Calu3 (cell line): ENCODE measurements around the gene GJA5. TPM values are rescaled to one million over a fixed set of nuclear protein-coding genes. Genes with fewer than 3 reads are reported as not detected.
A peak's percentile ranks its signal among the peaks of the same experiment; 100 is the strongest.

Experiments used
- BruUV-seq: library from RNA; stranded (reverse); fragments of 400-500 nt; replicated peaks from 2 replicates; lab custom pipeline; 2021; lab: Mats Ljungman, UMichigan
- CTCF ChIA-PET: fragments of 300-600 bp; sonication (Branson Sonifier 250); formaldehyde crosslinking; loops from one replicate; lab custom pipeline; 2022; ENCODE audit warnings: antibody characterized with exemption; lab: Charles Lee
- DNase-seq: peaks from one replicate; pipeline ENCODE4 v3.0.0; 2022
- H3K27ac Mint-ChIP-seq: one replicate; pipeline ENCODE4 v1.8.0; 2022; ENCODE audit warnings: mixed read lengths; ENCODE audit not compliant: unreplicated experiment
- H3K27me3 Mint-ChIP-seq: one replicate; pipeline ENCODE4 v1.8.0; 2022; ENCODE audit warnings: mixed read lengths; ENCODE audit not compliant: unreplicated experiment
- H3K36me3 Mint-ChIP-seq: one replicate; pipeline ENCODE4 v1.8.0; 2022; ENCODE audit warnings: mild to moderate bottlenecking, moderate library complexity, mixed read lengths; ENCODE audit not compliant: insufficient read depth, unreplicated experiment
- H3K4me1 Mint-ChIP-seq: one replicate; pipeline ENCODE4 v1.8.0; 2022; ENCODE audit warnings: mild to moderate bottlenecking, low read depth, mixed read lengths; ENCODE audit not compliant: unreplicated experiment
- H3K4me3 Mint-ChIP-seq: one replicate; pipeline ENCODE4 v1.8.0; 2022; ENCODE audit warnings: mild to moderate bottlenecking, low read depth, moderate library complexity, mixed read lengths; ENCODE audit not compliant: unreplicated experiment
- H3K9me3 Mint-ChIP-seq: one replicate; pipeline ENCODE4 v1.8.0; 2022; ENCODE audit warnings: low read depth, mixed read lengths; ENCODE audit not compliant: unreplicated experiment
- intact Hi-C: fragments of 100-400 bp; cut with micrococcal nuclease; formaldehyde crosslinking; loops from one replicate; pipeline ENCODE4 v1.10.0; 2022; ENCODE audit not compliant: unreplicated experiment
- total RNA-seq: library from RNA; stranded (reverse); gene quantifications from 2 replicates; pipeline ENCODE4 v1.2.3, GENCODE V29; 2022
- TF ChIP-seq, protein P1 (sequence below): fragments of 200-600 bp; IDR thresholded peaks from one replicate; pipeline ENCODE4 v1.8.0; 2022; ENCODE audit warnings: antibody characterized with exemption; ENCODE audit not compliant: unreplicated experiment

The GJA5 gene
- total RNA-seq, 1 experiment from 2014 or later = not detected

DNA sequence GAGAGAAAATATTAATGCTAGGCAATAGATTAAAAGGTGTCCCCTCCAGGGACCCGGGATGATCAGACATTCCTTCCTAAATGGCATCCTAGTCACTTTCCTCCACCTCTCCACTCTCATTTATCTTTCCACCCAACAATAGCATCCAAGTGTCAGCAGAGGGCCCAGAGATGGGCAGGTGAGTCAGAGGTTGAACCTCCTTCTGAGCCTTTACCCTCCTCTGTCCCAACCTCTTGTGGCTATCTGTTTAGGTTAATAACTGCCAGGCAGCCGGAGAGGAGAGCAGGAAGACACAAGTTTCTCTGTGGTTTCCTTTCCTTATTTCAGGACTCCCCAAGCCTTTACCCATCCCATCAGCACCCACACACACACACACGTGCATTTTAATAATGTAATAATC, 4.1 kb downstream of the GJA5 start:
- no peaks in the 10 kb centered on the region for H3K9me3 Mint-ChIP-seq
- H3K4me3 Mint-ChIP-seq = no peak overlapping the region
- peaks cover 19% of the 10 kb centered on the region for H3K4me1 Mint-ChIP-seq
- TF ChIP-seq, protein P1, sequence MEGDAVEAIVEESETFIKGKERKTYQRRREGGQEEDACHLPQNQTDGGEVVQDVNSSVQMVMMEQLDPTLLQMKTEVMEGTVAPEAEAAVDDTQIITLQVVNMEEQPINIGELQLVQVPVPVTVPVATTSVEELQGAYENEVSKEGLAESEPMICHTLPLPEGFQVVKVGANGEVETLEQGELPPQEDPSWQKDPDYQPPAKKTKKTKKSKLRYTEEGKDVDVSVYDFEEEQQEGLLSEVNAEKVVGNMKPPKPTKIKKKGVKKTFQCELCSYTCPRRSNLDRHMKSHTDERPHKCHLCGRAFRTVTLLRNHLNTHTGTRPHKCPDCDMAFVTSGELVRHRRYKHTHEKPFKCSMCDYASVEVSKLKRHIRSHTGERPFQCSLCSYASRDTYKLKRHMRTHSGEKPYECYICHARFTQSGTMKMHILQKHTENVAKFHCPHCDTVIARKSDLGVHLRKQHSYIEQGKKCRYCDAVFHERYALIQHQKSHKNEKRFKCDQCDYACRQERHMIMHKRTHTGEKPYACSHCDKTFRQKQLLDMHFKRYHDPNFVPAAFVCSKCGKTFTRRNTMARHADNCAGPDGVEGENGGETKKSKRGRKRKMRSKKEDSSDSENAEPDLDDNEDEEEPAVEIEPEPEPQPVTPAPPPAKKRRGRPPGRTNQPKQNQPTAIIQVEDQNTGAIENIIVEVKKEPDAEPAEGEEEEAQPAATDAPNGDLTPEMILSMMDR = no peak
- CTCF ChIA-PET = no interaction called here
- DNase-seq = no peak
- intact Hi-C loops = loop anchor here (5.0 kb wide), 1 partner anchor 96 kb away; no protein-coding TSS in a partner anchor
- H3K36me3 Mint-ChIP-seq = no peaks in the 10 kb centered on the region
- H3K27ac Mint-ChIP-seq = peak overlapping the region; percentile 48
- H3K27me3 Mint-ChIP-seq = no peaks in the 10 kb centered on the region
- no TSS peak for BruUV-seq

DNA sequence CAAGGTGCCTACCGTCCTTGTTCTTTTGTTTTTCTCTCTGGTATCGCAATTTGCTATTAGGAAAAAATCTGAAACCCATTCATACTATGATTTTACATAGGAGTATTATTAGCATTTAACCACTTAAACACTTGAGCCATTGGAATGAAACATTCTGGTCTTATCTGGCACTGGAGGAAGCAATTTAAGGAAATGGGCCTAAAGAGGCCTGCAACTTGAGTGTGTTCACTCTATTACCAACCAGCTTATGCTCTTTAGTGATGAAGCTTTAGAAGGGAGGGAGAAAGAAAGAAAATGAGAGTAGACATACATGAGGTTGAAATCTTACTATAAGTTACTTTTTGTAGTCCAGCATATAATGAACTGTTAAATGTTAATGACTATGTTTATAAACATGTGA, 5.7 kb downstream of the GJA5 start:
- no peak for DNase-seq
- Mint-ChIP-seq H3K27me3 (no peaks in the 10 kb centered on the region), H3K4me3 (no peak overlapping the region), H3K36me3 (no peaks in the 10 kb centered on the region), H3K9me3 (no peaks in the 10 kb centered on the region), H3K27ac (no peak overlapping the region), H3K4me1 (peaks cover 29% of the 10 kb centered on the region)
- intact Hi-C loops = loop anchor here (5.0 kb wide), 1 partner anchor 98 kb away; no protein-coding TSS in a partner anchor
- CTCF ChIA-PET = interaction anchor here (0.7 kb wide), 1 partner anchor 21 kb away, joined by 3 read pairs; no protein-coding TSS in a partner anchor
- TF ChIP-seq, protein P1 = no peak
- BruUV-seq = no TSS peak

DNA sequence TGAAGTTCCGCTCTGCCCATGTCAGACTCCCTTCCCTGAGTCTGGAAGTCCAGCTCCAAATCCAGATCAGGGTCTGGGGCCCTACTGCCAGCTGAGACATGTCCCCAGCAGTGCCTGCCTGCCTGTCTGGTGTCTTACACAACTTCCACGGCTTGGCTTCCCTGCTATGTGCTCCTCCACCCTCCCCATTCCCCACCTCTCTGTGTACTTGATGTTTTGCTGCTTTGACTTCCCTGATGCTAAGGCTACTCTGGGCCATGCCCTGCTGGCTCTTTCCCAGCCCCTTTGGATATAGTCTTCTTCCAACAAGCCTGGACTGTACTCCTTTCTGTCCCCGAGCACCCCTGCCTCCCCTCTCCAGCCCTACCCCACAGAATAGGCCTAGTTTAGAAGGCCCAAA, 7.3 kb downstream of the GJA5 start:
- intact Hi-C loops = no loop called here

DNA sequence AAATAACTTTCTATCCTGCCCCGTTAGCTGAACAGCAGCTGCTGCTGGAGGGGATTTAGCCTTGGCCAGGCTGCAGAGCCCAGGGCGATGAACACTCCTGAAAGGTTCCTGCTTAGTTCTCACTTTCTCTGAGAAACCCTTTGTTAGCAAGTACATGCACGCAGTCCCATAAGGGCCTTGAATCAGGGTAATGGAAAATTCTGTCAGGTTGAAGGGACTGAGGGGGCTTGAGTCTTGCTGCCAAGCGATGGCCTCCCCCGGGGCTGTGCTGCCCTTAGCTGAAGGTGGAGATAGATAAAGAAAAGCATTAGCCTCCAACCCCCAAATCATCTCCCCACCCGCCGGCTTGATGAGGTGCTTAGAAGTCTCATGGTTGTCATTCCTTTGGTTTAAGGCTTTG, 7.9 kb downstream of the GJA5 start:
- Mint-ChIP-seq H3K27ac (no peak overlapping the region), H3K36me3 (no peaks in the 10 kb centered on the region), H3K27me3 (no peaks in the 10 kb centered on the region), H3K4me1 (peaks cover 28% of the 10 kb centered on the region), H3K9me3 (no peaks in the 10 kb centered on the region), H3K4me3 (no peak overlapping the region)
- no TSS peak for BruUV-seq
- intact Hi-C loops = no loop called here
- TF ChIP-seq, protein P1 = no peak
- no peak for DNase-seq
- CTCF ChIA-PET = no interaction called here

More for the DNA sequence above, 7.3 kb downstream of the GJA5 start:
- Mint-ChIP-seq H3K27ac (no peak overlapping the region), H3K4me3 (no peak overlapping the region), H3K27me3 (no peaks in the 10 kb centered on the region), H3K36me3 (no peaks in the 10 kb centered on the region), H3K4me1 (peaks cover 29% of the 10 kb centered on the region), H3K9me3 (no peaks in the 10 kb centered on the region)
- no peak for DNase-seq
- no TSS peak for BruUV-seq
- TF ChIP-seq, protein P1 = no peak
- CTCF ChIA-PET = no interaction called here
